NT2/D1 (cell line): ENCODE data around the gene MATN1.

Source experiments
- SUZ12 ChIP-seq: IDR thresholded peaks from 2 replicates; pipeline ENCODE4 v1.6.1; 2011; ENCODE audit not compliant: insufficient read length, insufficient read depth; ENCODE audit errors: extremely low read depth
- YY1 ChIP-seq: IDR thresholded peaks from 2 replicates; pipeline ENCODE4 v1.6.1; 2011; ENCODE audit not compliant: insufficient read length, insufficient read depth
- ZNF274 ChIP-seq: IDR thresholded peaks from 2 replicates; pipeline ENCODE4 v1.6.1; 2011; ENCODE audit warnings: mild to moderate bottlenecking, low read depth, low read length

DNA sequence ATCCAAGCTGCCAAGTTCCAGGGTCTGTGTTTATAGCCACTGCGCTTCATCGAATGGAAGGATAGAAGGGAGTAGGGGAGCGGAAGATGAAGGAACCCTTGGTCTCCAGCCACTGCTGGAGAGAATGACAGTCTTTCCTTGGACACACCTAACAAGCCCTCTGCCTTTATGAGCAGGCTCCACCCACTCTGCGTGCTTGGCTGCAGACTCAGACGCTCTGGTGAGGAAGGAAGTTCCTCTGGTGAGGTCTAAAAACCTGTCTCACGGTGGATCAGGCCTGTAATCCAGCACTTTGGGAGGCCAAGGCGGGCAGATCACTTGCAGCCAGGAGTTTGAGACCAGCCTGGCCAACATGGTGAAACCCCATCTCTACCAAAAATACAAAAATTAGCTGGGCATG lies 55.4 kb downstream of the MATN1 start:
- TF ChIP-seq SUZ12 = no peak
- no peak for TF ChIP-seq ZNF274
- no peak for TF ChIP-seq YY1
